HepG2 (cell line): ENCODE data around the gene VSIG2. TPM values are rescaled to one million over a fixed set of nuclear protein-coding genes. Genes with fewer than 3 reads are reported as not detected.

Experiments used
- GLI4 ChIP-seq: sonication (generic); formaldehyde crosslinking; IDR thresholded peaks from 2 replicates; pipeline ENCODE4 v1.5.1; 2020; ENCODE audit warnings: missing genetic modification reagents, mild to moderate bottlenecking, moderate library complexity, borderline replicate concordance
- HOXA5 ChIP-seq: sonication (generic); formaldehyde crosslinking; IDR thresholded peaks from 2 replicates; pipeline ENCODE4 v1.4.0; 2020; ENCODE audit warnings: missing genetic modification reagents
- POLR2AphosphoS5 ChIP-seq: IDR thresholded peaks from 2 replicates; pipeline ENCODE4 v1.6.1; 2012; ENCODE audit warnings: low read depth, low read length
- REL ChIP-seq: sonication (generic); formaldehyde crosslinking; conservative IDR thresholded peaks from 2 replicates; pipeline ENCODE4 v1.8.0; 2022; ENCODE audit warnings: mild to moderate bottlenecking, missing genetic modification reagents, moderate library complexity
- SMARCE1 ChIP-seq: fragments of 450-650 bp; IDR thresholded peaks from 2 replicates; pipeline ENCODE4 v1.6.1; 2017; ENCODE audit warnings: borderline replicate concordance
- ZNF652 ChIP-seq: IDR thresholded peaks from 2 replicates; pipeline ENCODE4 v1.6.1; 2016; ENCODE audit warnings: low read depth, borderline replicate concordance
- ZNF766 ChIP-seq: sonication (generic); formaldehyde crosslinking; IDR thresholded peaks from 2 replicates; pipeline ENCODE4 v1.5.0; 2020; ENCODE audit warnings: missing genetic modification reagents, borderline replicate concordance
- polyA plus RNA-seq, 8 experiments: library from polyadenylated mRNA; depleted of rRNA in 3 of 8; stranded (reverse) in 7 of 8; unstranded in 1 of 8; fragments of >200 nt; fragmentation: Illumina TruSeq in 4 of 8; extraction: Trizol in 4 of 8; gene quantifications; 2 replicates each; pipeline versions ENCODE4 v1.2.1 to v1.2.3, GENCODE V29; 2011 to 2016; ENCODE audit warnings: low read depth in 4 of 8, missing spikeins in 1 of 8, mixed read lengths in 1 of 8; ENCODE audit not compliant: insufficient read depth in 1 of 8
- total RNA-seq, 5 experiments: library from RNA; depleted of rRNA; stranded (reverse); fragments of >200 nt; fragmentation: Illumina TruSeq; extraction: Trizol; gene quantifications; 2 replicates each; pipeline ENCODE4 v1.2.3, GENCODE V29; 2016; ENCODE audit warnings: low read depth in 1 of 5
- TF ChIP-seq, protein P1 (sequence below): sonication (generic); formaldehyde crosslinking; IDR thresholded peaks from 2 replicates; pipeline ENCODE4 v1.4.0; 2020; ENCODE audit warnings: missing genetic modification reagents
- TF ChIP-seq, protein P2 (sequence below): sonication (generic); formaldehyde crosslinking; IDR thresholded peaks from 2 replicates; pipeline ENCODE4 v1.4.0; 2020; ENCODE audit warnings: missing genetic modification reagents, borderline replicate concordance

The VSIG2 gene
- total and polyA plus RNA-seq, 2 of the 13 experiments (the other 11 are each of a cell fraction or from before 2014, with no cell fraction given) = 0.80 to 2.7 TPM

- TF ChIP-seq, protein P1, sequence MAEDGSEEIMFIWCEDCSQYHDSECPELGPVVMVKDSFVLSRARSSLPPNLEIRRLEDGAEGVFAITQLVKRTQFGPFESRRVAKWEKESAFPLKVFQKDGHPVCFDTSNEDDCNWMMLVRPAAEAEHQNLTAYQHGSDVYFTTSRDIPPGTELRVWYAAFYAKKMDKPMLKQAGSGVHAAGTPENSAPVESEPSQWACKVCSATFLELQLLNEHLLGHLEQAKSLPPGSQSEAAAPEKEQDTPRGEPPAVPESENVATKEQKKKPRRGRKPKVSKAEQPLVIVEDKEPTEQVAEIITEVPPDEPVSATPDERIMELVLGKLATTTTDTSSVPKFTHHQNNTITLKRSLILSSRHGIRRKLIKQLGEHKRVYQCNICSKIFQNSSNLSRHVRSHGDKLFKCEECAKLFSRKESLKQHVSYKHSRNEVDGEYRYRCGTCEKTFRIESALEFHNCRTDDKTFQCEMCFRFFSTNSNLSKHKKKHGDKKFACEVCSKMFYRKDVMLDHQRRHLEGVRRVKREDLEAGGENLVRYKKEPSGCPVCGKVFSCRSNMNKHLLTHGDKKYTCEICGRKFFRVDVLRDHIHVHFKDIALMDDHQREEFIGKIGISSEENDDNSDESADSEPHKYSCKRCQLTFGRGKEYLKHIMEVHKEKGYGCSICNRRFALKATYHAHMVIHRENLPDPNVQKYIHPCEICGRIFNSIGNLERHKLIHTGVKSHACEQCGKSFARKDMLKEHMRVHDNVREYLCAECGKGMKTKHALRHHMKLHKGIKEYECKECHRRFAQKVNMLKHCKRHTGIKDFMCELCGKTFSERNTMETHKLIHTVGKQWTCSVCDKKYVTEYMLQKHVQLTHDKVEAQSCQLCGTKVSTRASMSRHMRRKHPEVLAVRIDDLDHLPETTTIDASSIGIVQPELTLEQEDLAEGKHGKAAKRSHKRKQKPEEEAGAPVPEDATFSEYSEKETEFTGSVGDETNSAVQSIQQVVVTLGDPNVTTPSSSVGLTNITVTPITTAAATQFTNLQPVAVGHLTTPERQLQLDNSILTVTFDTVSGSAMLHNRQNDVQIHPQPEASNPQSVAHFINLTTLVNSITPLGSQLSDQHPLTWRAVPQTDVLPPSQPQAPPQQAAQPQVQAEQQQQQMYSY = peak; percentile 38; the same call in 1 of the 2 replicates
- TF ChIP-seq HOXA5 (CRISPR knock-in tag) (peak; percentile 10; the same call in 1 of the 2 replicates), GLI4 (CRISPR knock-in tag) (0 out of 2 replicates have a peak, but pooled peaks have one; percentile 49), REL (CRISPR knock-in tag) (0 out of 2 replicates have a peak, but pooled peaks have one; percentile 21), ZNF652 (no peak), SMARCE1 (no peak), POLR2AphosphoS5 (no peak), ZNF766 (CRISPR knock-in tag) (0 out of 2 replicates have a peak, but pooled peaks have one; percentile 17)
- TF ChIP-seq, protein P2, sequence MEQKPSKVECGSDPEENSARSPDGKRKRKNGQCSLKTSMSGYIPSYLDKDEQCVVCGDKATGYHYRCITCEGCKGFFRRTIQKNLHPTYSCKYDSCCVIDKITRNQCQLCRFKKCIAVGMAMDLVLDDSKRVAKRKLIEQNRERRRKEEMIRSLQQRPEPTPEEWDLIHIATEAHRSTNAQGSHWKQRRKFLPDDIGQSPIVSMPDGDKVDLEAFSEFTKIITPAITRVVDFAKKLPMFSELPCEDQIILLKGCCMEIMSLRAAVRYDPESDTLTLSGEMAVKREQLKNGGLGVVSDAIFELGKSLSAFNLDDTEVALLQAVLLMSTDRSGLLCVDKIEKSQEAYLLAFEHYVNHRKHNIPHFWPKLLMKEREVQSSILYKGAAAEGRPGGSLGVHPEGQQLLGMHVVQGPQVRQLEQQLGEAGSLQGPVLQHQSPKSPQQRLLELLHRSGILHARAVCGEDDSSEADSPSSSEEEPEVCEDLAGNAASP = 0 out of 2 replicates have a peak, but pooled peaks have one; percentile 2
Measured at GRCh38 chr11:124799348-124800225, 47.5 kb upstream of the VSIG2 start (continued).
